HG03159 (cell line): ENCODE results near the gene POU1F1.
"Not testable (repeated sequence)": the region's sequence is repeated elsewhere in the genome, so short reads cannot be mapped to it uniquely, and the experiment has no call there.

Experiments
- ATAC-seq: cut with Tn5 transposase; IDR thresholded peaks from one replicate; pipeline ENCODE4 v1.9.1; 2021; ENCODE audit warnings: mild to moderate bottlenecking, moderate library complexity; ENCODE audit not compliant: unreplicated experiment

The POU1F1 gene

GRCh38 chr3:87276484-87276883 lies at the start of gene POU1F1:
Gene POU1F1 (minus strand): TSS chr3:87276584. CDS start chr3:87276462, 122 bp downstream.
- ATAC-seq = no peak

GRCh38 chr3:87324609-87325008 lies 48.2 kb upstream of the POU1F1 start:
- no peak for ATAC-seq

GRCh38 chr3:87320756-87321626 lies 44.6 kb upstream of the POU1F1 start:
- no peak for ATAC-seq

- no peak for ATAC-seq
These were observed 42.2 kb upstream of the POU1F1 start for GRCh38 chr3:87318617-87319021.

GRCh38 chr3:87317779-87318178 lies 41.4 kb upstream of the POU1F1 start:
- no peak for ATAC-seq

DNA sequence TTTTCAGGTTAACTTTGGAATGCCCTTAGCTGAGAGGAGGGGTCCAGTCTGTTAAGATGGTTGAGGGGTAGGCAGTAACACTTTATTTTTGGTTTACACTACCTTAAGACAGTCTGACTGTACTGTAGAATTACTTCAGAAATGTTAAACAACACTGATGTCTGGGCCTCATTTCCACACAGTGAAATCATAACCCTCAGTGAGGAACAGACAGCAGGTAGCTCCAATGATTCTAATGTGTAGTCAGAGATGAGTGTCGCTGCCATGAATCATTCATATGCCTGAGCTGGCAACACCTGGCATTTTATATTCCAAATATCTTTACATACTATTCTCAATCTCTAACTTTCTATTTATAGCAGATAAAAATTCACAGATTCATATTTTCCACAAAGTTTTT lies 37.3 kb upstream of the POU1F1 start:
- ATAC-seq = no peak

DNA sequence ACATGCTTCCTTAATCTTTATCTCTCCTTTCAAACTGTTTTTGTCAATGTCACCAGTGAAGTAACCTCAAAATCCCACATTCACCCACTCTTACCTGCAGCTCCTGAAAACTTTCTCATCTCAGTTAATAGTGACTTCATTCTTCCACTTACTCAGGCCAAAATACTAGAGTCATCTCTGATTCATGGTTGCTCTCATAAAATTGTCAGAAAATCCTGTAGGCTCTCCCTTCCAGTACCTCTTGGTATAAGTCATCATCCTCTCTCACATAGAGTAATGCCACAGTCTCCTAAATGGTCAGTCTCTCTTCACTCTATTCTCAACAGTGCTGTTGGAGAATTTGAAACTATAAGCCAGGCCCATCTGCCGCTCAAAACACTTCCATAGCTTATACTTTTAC lies 34.9 kb upstream of the POU1F1 start:
- ATAC-seq = no peak

GRCh38 chr3:87309601-87310000 lies 33.2 kb upstream of the POU1F1 start:
- ATAC-seq = no peak

DNA sequence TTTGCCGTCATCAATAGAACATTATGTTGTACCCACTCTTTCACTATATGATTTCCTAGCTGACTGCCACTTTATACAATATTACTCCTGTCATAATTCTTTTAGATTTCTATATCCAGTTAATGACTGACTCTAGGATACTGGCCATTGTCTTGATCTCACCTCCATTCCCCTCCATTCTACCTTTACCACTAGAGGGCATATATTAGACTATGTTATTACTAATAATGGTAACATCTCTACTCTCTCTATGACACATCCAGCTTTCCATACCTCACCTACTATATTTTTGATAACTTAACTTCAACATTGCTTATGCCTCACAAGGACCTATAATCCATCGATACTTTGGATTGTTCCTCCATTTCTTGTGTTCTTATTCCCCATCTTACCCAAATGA lies 31.4 kb upstream of the POU1F1 start:
- peak; percentile 85 for ATAC-seq

GRCh38 chr3:87305517-87305916 lies 29.1 kb upstream of the POU1F1 start:
- no peak for ATAC-seq

- not testable (repeated sequence) for ATAC-seq
These were observed 28.6 kb upstream of the POU1F1 start for GRCh38 chr3:87305031-87305430.

DNA sequence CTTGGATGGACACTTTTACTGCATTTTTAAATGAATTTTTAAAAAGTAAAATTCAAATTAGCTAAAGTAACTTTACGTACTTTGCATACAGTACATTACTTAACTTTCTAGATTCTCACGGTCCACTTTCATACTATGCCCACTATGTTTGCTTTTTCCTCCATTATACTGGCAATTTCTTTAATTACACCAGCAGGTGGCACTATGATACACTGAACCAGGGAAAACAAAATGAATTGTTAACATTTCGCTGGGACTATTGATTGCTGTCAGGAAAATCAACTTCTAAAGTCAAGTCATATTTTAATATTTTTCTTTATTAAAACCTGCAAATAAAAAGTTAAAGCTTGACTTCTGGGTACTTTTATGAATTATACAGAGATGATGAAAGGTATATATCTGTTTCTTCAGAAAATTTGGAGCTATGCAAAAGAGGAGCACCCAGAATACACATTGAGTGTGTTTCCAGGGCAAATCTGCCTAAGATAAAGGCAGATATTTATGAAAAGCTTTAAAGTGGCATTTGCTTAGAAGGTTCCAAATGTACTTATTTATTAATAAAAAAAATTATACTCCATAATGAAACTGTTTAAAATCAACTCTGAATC lies 21.8 kb upstream of the POU1F1 start:
- ATAC-seq = peak; percentile 88

DNA sequence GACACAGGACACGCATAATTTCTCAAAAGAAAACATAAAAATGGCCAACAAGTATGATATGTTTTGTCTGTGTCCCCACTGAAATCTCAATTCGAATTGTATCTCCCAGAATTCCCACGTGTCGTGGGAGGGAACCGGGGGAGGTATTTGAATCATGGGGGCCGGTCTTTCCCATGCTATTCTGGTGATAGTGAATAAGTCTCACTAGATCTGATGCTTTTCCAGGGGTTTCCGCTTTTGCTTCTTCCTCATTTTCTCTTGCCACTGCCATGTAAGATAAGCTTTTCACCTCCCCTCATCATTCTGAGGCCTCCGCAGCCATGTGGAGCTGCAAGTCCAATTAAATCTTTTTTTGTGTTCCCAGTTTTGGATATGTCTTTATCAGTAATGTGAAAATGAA lies 12.1 kb upstream of the POU1F1 start:
- ATAC-seq = no peak

GRCh38 chr3:87287011-87287410 lies 10.6 kb upstream of the POU1F1 start:
- peak; percentile 48 for ATAC-seq

DNA sequence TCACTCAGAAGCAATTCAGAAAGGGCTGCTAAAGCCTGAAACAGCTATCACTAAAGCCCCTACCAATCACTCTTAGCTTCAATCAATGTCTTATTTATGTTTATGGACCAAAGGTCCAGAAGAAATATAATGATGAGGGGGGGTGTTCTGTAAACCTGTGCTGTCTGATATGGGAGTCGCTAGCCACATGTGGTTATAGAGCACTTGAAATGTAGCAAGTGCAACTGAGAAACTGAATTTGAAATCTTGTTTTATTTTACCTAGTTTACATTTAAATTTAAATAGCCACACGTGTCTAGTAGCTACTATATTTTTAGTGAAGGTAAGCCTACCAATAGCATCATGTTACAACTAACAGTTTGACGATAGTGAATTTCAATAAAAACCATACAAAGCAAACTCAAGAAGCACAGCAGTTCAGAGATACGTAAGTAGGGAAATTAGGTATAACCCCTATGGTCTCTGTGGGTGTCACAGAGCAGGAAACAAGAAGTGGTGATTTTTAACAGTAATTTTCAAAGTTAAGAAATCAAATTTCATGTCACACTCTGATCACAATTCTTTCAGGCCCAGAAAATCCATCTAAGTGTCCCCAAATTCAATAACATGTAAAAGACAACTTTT lies 3.6 kb downstream of the POU1F1 start:
- peak; percentile 84 for ATAC-seq

GRCh38 chr3:87270908-87271700 lies 5.3 kb downstream of the POU1F1 start:
- no peak for ATAC-seq

- ATAC-seq = no peak
These were observed 6.7 kb downstream of the POU1F1 start for GRCh38 chr3:87269723-87270122.

DNA sequence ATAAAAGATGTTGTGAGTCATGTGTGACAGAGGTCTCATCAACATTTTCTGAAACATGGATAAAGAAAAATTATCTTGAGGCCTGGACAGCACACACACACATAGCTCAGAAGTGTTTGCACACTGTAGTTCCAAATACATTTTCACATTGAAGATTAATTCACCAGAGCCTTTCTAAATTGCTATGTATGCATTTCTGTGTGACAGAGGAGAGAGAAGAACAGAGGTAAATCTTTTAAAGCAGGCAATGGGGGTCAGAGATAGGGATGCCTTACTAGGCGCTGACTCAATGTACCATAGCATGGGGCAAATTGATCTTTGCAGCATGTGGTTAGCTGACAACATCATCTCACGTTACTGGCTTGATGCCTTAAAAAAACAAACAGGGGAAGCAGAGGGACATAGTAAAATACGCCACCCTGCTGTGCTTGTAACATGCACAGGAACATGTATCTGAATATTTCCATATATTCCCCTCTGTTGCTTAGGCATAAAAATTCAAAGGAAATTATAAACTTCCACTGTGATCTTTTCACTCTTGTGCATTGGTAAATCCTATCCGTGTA lies 7.7 kb downstream of the POU1F1 start:
- no peak for ATAC-seq

GRCh38 chr3:87267953-87268645 lies 8.3 kb downstream of the POU1F1 start:
- no peak for ATAC-seq

DNA sequence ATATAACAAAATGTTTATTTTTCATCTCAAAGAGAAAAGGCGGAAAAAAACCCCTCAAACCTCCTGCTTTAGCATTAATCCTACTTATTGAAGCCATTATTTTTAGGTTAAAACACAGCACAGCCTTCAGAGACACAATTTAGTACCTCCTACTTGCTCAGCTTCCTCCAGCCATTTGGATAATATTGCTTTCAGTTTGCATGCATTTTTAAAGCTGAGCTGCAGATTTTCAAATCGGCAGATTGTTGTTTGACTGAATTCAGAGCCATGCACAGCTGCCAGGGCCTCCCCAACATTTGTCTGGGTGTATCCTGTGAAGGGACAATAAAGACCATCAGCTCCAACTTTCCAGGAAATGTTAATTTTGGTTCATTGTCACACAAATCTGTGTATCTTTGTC lies 14.5 kb downstream of the POU1F1 start:
- no peak for ATAC-seq
